Mesendoderm (in vitro differentiated cells): ENCODE data around the gene MAD1L1.

ENCODE experiments used
- DNase-seq: peaks from one replicate; pipeline ENCODE4 v3.0.0; 2013
- H2AK5ac ChIP-seq: 2 replicates; pipeline ENCODE4 v1.6.1; 2013; ENCODE audit warnings: low read length, inconsistent platforms
- H2BK120ac ChIP-seq: 2 replicates; pipeline ENCODE4 v1.6.1; 2013; ENCODE audit warnings: low read depth, mild to moderate bottlenecking, low read length, moderate library complexity, mixed read lengths
- H2BK15ac ChIP-seq: replicated peaks from 2 replicates; pipeline ENCODE4 v1.6.1; 2013; ENCODE audit warnings: low read depth, mild to moderate bottlenecking, moderate library complexity
- H2BK5ac ChIP-seq: 2 replicates; pipeline ENCODE4 v1.6.1; 2013; ENCODE audit warnings: low read length, inconsistent platforms
- H3K18ac ChIP-seq: 2 replicates; pipeline ENCODE4 v1.6.1; 2013; ENCODE audit warnings: mild to moderate bottlenecking, low read length, mixed read lengths
- H3K23ac ChIP-seq: one replicate; pipeline ENCODE4 v1.6.1; 2013; ENCODE audit warnings: low read length
- H3K27ac ChIP-seq: 2 replicates; pipeline ENCODE4 v1.5.1; 2013; ENCODE audit warnings: low read depth, mild to moderate bottlenecking, inconsistent platforms, low read length, moderate library complexity
- H3K27me3 ChIP-seq: 2 replicates; pipeline ENCODE4 v1.6.1; 2013; ENCODE audit warnings: low read length, control low read depth, mild to moderate bottlenecking, inconsistent platforms; ENCODE audit not compliant: insufficient read depth, poor library complexity
- H3K36me3 ChIP-seq: 2 replicates; pipeline ENCODE4 v1.6.1; 2013; ENCODE audit warnings: low read length, inconsistent platforms; ENCODE audit not compliant: control insufficient read depth, insufficient read depth
- H3K4ac ChIP-seq: one replicate; pipeline ENCODE4 v1.6.1; 2013; ENCODE audit warnings: low read depth, mild to moderate bottlenecking, low read length, moderate library complexity
- H3K4me1 ChIP-seq: 2 replicates; pipeline ENCODE4 v1.6.1; 2013; ENCODE audit warnings: low read depth, low read length, inconsistent platforms; ENCODE audit not compliant: control insufficient read depth
- H3K4me2 ChIP-seq: 2 replicates; pipeline ENCODE4 v1.6.1; 2013; ENCODE audit warnings: low read length
- H3K4me3 ChIP-seq: 2 replicates; pipeline ENCODE4 v1.5.1; 2013; ENCODE audit warnings: mild to moderate bottlenecking, low read length
- H3K56ac ChIP-seq: one replicate; pipeline ENCODE4 v1.6.1; 2013; ENCODE audit warnings: low read length
- H3K79me1 ChIP-seq: 2 replicates; pipeline ENCODE4 v1.6.1; 2013; ENCODE audit warnings: low read length, inconsistent platforms
- H3K79me2 ChIP-seq: 2 replicates; pipeline ENCODE4 v1.6.1; 2013; ENCODE audit warnings: mild to moderate bottlenecking, low read length; ENCODE audit not compliant: control insufficient read depth, insufficient read depth
- H3K9ac ChIP-seq: 2 replicates; pipeline ENCODE4 v1.6.1; 2013; ENCODE audit warnings: low read length, inconsistent platforms
- H4K5ac ChIP-seq: one replicate; pipeline ENCODE4 v1.6.1; 2013; ENCODE audit warnings: low read length
- H4K8ac ChIP-seq: one replicate; pipeline ENCODE4 v1.6.1; 2013; ENCODE audit warnings: low read depth, mild to moderate bottlenecking, control low read depth, low read length, moderate library complexity
- WGBS: extraction: QIAGEN DNeasy Blood & Tissue Kit; methylation state at CpG from one replicate; pipeline ENCODE4 v1.1.7; 2013; ENCODE audit warnings: low lambda C conversion rate, missing lambda C conversion rate; ENCODE audit not compliant: insufficient coverage; ENCODE audit errors: extremely low coverage; 5-methylcytosine and 5-hydroxymethylcytosine counted together

Gene MAD1L1

DNA sequence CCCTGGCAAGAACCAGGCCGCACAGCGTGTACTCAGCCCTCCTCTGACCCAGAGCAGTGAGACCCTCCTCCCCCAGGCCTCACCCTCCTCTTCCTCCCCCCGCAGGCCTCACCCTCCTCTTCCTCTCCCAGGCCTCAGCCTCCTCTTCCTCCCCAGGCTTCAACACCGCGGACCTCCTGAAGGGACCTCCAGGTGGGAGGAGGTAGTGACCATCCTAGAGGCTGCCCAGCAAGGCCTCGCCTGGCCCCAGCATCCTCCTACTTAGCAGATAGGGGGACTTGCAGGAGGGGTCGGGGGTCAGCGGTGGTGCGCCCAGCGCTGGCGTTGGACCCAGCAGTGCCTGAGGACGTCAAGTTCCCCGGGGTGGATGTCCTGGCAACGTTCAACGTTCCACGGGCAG is 291.9 kb downstream of the MAD1L1 start:
- peaks cover 3% of the 10 kb centered on the region for H3K4me1 ChIP-seq
- no peak overlapping the region for H3K56ac ChIP-seq
- no peak overlapping the region for H4K5ac ChIP-seq
- no peak overlapping the region for H3K4me2 ChIP-seq
- DNase-seq: no peak
- H3K79me2 ChIP-seq: no peaks in the 10 kb centered on the region
- H3K23ac ChIP-seq: no peak overlapping the region
- no CpG with 5 or more reads among the region's 16 CpGs for WGBS
- H3K18ac ChIP-seq: no peak overlapping the region
- H2BK15ac ChIP-seq: no peak overlapping the region
- no peak overlapping the region for H2AK5ac ChIP-seq
- no peak overlapping the region for H2BK5ac ChIP-seq
- no peaks in the 10 kb centered on the region for H3K27me3 ChIP-seq
- H3K36me3 ChIP-seq: no peaks in the 10 kb centered on the region
- H4K8ac ChIP-seq: no peak overlapping the region
- H2BK120ac ChIP-seq: no peak overlapping the region
- H3K27ac ChIP-seq: no peak overlapping the region
- H3K4ac ChIP-seq: no peak overlapping the region
- no peak overlapping the region for H3K4me3 ChIP-seq
- H3K79me1 ChIP-seq: no peaks in the 10 kb centered on the region
- H3K9ac ChIP-seq: no peak overlapping the region

DNA sequence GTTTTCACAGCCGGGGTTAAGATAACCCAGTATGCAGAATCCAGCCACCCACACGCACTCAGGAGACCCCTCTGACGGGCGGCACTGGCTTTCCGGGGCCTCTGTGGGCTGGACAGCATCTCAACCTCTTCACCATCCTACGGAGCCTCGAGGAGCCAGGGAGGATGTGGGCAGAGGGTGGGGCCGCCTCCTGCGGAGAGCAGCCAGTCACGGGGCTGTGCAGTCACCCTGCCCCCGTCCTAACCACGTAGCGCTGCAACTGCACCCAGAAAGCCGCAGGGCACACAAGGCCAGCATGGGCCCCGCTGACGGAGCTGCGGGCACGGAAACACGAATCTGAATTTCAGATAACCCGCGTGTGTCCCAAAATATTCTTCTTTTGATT is 292.4 kb downstream of the MAD1L1 start:
- Histone ChIP-seq H3K4me1 (peaks cover 3% of the 10 kb centered on the region), H3K9ac (no peak overlapping the region), H3K4me2 (no peak overlapping the region), H3K27me3 (no peaks in the 10 kb centered on the region), H3K79me2 (no peaks in the 10 kb centered on the region), H4K8ac (no peak overlapping the region), H3K27ac (no peak overlapping the region), H2BK15ac (no peak overlapping the region), H3K79me1 (no peaks in the 10 kb centered on the region), H3K36me3 (no peaks in the 10 kb centered on the region), H2BK5ac (no peak overlapping the region), H2BK120ac (no peak overlapping the region), H3K18ac (no peak overlapping the region), H3K4me3 (no peak overlapping the region), H3K56ac (no peak overlapping the region), H3K23ac (no peak overlapping the region), H3K4ac (no peak overlapping the region), H4K5ac (no peak overlapping the region), H2AK5ac (no peak overlapping the region)
- no CpG with 5 or more reads among the region's 21 CpGs for WGBS
- DNase-seq: no peak

DNA sequence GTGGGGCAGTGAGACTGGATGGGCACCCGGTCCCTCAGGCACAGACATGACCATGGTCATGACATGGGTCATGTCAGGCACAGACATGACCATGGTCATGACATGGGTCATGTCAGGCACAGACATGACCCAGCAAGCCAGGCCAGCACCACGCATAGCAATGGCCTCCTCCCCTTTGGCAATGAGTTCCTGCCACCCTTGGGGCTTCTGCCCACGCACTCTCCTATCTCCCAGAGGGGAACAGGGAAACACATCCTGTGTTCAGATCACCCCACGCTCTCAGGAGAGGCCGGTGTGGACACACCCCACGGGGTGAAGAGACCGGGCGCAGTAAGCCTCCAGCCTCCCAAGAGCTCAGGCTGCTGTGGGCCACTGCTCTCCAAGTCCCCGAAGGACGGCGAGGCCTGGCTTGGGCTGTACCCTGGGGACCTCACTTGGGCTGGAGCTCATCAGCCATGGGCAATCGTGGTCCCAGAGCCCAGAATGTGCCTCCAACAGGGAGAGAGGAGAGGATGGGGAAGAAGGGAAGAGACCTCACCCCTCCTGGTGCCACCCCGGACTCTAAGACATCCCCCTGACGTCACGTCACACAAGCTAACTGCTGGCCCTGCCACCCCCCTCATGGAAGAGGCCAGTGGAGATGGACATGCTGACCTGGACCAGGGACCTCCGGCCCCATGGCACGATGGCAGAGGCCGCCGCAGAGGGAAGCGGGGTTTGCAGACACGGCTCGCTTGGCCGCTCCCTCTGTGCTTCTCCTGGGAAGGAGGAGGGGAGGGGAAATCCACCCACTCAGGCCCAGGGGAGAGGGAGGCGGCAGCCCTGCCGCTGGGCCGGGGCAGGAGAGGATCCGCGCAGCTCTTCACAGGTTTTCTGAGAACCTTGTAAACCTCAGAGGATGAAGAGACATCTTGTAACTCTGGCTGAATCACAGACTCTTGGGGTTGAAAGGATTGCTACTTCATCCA is 293.0 kb downstream of the MAD1L1 start:
- H3K23ac ChIP-seq: no peak overlapping the region
- no peaks in the 10 kb centered on the region for H3K36me3 ChIP-seq
- no peak overlapping the region for H3K56ac ChIP-seq
- H2BK120ac ChIP-seq: no peak overlapping the region
- H3K79me1 ChIP-seq: no peaks in the 10 kb centered on the region
- no peak overlapping the region for H3K4ac ChIP-seq
- no peak overlapping the region for H2AK5ac ChIP-seq
- H4K8ac ChIP-seq: no peak overlapping the region
- no peaks in the 10 kb centered on the region for H3K79me2 ChIP-seq
- H4K5ac ChIP-seq: no peak overlapping the region
- peaks cover 3% of the 10 kb centered on the region for H3K4me1 ChIP-seq
- no peak overlapping the region for H3K4me2 ChIP-seq
- no peak overlapping the region for H2BK5ac ChIP-seq
- no peak overlapping the region for H3K9ac ChIP-seq
- no peaks in the 10 kb centered on the region for H3K27me3 ChIP-seq
- no peak overlapping the region for H3K27ac ChIP-seq
- no peak overlapping the region for H3K4me3 ChIP-seq
- H3K18ac ChIP-seq: no peak overlapping the region
- no peak for DNase-seq
- no CpG with 5 or more reads among the region's 28 CpGs for WGBS
- no peak overlapping the region for H2BK15ac ChIP-seq

DNA sequence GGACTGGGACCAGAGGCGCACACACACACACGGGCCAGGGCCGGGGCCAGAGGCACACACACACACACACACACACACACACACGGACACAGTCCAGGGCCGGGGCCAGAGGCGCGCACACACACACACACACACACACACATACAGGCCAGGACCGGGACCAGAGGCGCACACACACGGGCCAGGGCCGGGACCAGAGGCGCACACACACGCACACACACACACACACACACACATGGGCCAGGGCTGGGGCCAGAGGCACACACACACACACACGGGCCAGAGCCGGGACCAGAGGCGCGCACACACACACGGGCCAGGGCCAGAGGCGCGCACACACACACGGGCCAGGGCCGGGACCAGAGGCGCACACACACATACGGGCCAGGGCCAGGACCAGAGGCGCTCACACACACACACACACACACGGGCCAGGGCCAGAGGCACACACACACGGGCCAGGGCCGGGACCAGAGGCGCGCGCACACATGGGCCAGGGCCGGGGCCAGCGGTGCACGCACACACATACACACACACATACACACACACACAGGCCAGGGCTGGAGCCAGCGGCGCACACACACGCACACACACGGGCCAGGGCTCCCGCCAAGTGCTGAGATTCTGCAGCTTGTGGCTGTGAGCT is 293.8 kb downstream of the MAD1L1 start:
- H3K79me1 ChIP-seq: no peaks in the 10 kb centered on the region
- no peaks in the 10 kb centered on the region for H3K36me3 ChIP-seq
- no peak overlapping the region for H4K5ac ChIP-seq
- no peak overlapping the region for H4K8ac ChIP-seq
- no peak for DNase-seq
- H3K27me3 ChIP-seq: no peaks in the 10 kb centered on the region
- H3K4me2 ChIP-seq: no peak overlapping the region
- H3K56ac ChIP-seq: no peak overlapping the region
- H3K4ac ChIP-seq: no peak overlapping the region
- H3K4me3 ChIP-seq: no peak overlapping the region
- no peak overlapping the region for H3K18ac ChIP-seq
- H3K27ac ChIP-seq: no peak overlapping the region
- no peak overlapping the region for H2BK120ac ChIP-seq
- H3K79me2 ChIP-seq: no peaks in the 10 kb centered on the region
- no peak overlapping the region for H2BK15ac ChIP-seq
- no peak overlapping the region for H2AK5ac ChIP-seq
- H2BK5ac ChIP-seq: no peak overlapping the region
- peaks cover 3% of the 10 kb centered on the region for H3K4me1 ChIP-seq
- no peak overlapping the region for H3K9ac ChIP-seq
- H3K23ac ChIP-seq: no peak overlapping the region
- WGBS: no CpG with 5 or more reads among the region's 39 CpGs

DNA sequence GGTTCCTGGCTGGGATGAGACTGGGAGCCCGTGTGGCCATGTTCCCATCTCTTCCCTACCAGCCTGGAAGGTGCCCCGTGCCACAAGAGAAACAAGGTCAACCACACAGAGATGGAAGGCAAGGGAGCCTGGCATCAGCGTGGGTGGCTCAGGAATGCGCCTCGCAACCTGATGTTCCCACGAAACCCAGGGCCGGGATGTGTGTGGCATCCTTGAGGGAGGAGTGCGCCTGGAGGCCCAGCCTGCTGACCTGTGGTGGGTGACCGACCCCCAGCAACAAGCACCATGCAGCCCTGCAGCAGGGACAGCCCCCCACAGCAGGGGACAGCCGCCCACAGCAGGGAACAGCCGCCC is 295.5 kb downstream of the MAD1L1 start:
- no peaks in the 10 kb centered on the region for H3K79me1 ChIP-seq
- DNase-seq: no peak
- H3K56ac ChIP-seq: no peak overlapping the region
- no CpG with 5 or more reads among the region's 11 CpGs for WGBS
- no peaks in the 10 kb centered on the region for H3K4me1 ChIP-seq
- H3K23ac ChIP-seq: no peak overlapping the region
- H3K4me2 ChIP-seq: no peak overlapping the region
- H3K18ac ChIP-seq: no peak overlapping the region
- H2BK5ac ChIP-seq: no peak overlapping the region
- H3K27ac ChIP-seq: no peak overlapping the region
- no peak overlapping the region for H3K4ac ChIP-seq
- no peak overlapping the region for H3K9ac ChIP-seq
- no peak overlapping the region for H2AK5ac ChIP-seq
- H2BK15ac ChIP-seq: no peak overlapping the region
- H2BK120ac ChIP-seq: no peak overlapping the region
- H4K8ac ChIP-seq: no peak overlapping the region
- no peaks in the 10 kb centered on the region for H3K36me3 ChIP-seq
- H3K27me3 ChIP-seq: no peaks in the 10 kb centered on the region
- no peak overlapping the region for H4K5ac ChIP-seq
- H3K4me3 ChIP-seq: no peak overlapping the region
- H3K79me2 ChIP-seq: no peaks in the 10 kb centered on the region
